BE2C (cell line): ENCODE measurements around the gene MARCHF11.
A peak's percentile ranks its signal among the peaks of the same experiment; 100 is the strongest.

Source experiments
- DNase-seq: peaks from one replicate; pipeline ENCODE4 v3.0.0-alpha.2; 2020
- H3K27me3 ChIP-seq: fragments of 250-450 bp; sonication (Bioruptor Pico); 2 replicates; pipeline ENCODE4 v1.5.1; 2020; ENCODE audit warnings: mild to moderate bottlenecking
- H3K36me3 ChIP-seq: fragments of 250-450 bp; sonication (Bioruptor Pico); 2 replicates; pipeline ENCODE4 v1.5.1; 2020; ENCODE audit warnings: mild to moderate bottlenecking
- H3K4me1 ChIP-seq: fragments of 250-450 bp; sonication (Bioruptor Pico); 2 replicates; pipeline ENCODE4 v1.5.1; 2020
- H3K4me3 ChIP-seq: 2 replicates; pipeline ENCODE4 v1.5.1; 2011; ENCODE audit warnings: low read depth, low read length
- H3K9me3 ChIP-seq: fragments of 250-450 bp; sonication (Bioruptor Pico); 2 replicates; pipeline ENCODE4 v1.5.1; 2020
- CTCF ChIP-seq: IDR thresholded peaks from 2 replicates; pipeline ENCODE4 v1.5.1; 2012; ENCODE audit warnings: mild to moderate bottlenecking, low read depth, low read length

The MARCHF11 gene

DNA sequence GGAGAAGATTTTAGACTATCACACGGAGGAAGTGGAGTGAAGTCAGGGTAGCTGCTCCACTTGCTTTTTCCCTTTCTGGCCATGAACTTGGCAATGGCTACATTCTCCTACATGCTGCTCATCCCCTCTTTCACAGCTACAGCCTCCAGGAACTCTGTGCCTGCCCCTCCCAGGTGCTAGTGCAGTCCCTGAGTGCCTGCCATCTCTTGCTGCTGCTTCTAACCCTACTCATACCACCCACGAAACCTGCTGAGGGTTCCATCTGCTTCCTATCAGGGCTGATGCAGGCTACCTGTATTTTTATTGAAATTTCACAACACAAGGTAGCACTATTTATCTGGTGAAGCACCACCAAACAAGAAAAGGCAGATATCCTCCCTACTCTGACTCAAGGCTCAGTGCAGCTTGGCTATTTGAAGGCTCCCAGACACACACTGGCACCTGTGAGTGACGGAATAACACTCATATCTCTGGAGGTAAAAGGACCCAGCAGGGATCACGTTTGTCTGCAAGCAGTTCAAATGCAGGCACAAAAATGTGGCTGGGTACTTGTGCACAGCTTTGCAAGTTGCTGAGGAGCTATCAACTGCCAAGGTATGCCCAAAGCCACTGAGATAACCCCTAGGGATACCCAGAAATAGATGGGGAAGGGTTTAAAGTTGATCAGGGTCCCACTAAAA, 51.6 kb downstream of the MARCHF11 start:
- no peak for DNase-seq
- TF ChIP-seq CTCF, result no peak
- H3K4me1 ChIP-seq, result peaks cover 33% of the 10 kb centered on the region
- H3K4me3 ChIP-seq, result no peak overlapping the region
- H3K9me3 ChIP-seq, result no peaks in the 10 kb centered on the region
- no peaks in the 10 kb centered on the region for H3K36me3 ChIP-seq
- no peaks in the 10 kb centered on the region for H3K27me3 ChIP-seq

DNA sequence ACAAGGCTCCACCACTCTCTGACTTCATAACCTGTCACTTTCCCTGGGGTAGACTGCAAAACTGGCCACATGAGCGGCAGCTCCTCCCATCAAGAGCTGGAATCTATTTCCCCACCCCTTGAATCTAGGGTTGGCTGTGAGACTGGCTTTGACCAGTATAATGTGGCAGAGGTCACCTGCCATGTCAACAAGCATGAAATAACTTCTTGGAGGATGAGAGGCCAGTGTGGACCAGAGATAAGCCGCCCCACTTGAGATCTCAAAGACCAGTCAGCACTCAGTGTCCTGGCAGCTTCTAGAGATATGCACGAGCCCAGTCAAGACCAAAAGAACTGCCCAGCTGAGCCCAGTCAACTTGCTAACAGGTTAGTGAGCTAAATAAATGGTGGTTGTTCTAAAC, 59.0 kb downstream of the MARCHF11 start:
- H3K4me3 ChIP-seq, result no peak overlapping the region
- no peak for TF ChIP-seq CTCF
- H3K36me3 ChIP-seq, result peaks cover 2% of the 10 kb centered on the region; the same call in 1 of the 2 replicates
- no peak for DNase-seq
- H3K4me1 ChIP-seq, result peaks cover 10% of the 10 kb centered on the region; the same call in 1 of the 2 replicates
- H3K27me3 ChIP-seq, result no peaks in the 10 kb centered on the region
- H3K9me3 ChIP-seq, result no peaks in the 10 kb centered on the region

DNA sequence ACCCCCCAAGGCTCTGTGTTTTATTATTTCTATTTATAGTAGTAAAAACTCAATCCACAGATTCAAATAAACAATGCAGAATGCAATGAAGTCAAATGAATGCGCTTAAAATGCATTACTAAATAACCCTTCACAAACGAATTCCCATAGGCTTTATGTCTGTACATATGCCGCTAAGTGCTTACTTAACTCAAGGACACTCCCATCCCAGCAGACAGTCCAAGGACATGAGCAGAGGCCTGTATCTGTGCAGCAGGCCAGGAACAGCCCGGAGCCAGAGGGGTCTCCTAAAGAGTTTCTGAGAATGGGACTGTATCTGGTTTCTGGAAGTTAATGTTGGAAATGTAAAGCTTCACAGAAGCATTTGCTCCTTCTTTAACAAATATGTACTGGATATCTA, 59.8 kb downstream of the MARCHF11 start:
- Histone ChIP-seq H3K9me3 (no peaks in the 10 kb centered on the region), H3K27me3 (no peaks in the 10 kb centered on the region), H3K36me3 (peaks cover 2% of the 10 kb centered on the region; the same call in 1 of the 2 replicates), H3K4me3 (no peak overlapping the region), H3K4me1 (peaks cover 5% of the 10 kb centered on the region; the same call in 1 of the 2 replicates)
- no peak for DNase-seq
- no peak for TF ChIP-seq CTCF

DNA sequence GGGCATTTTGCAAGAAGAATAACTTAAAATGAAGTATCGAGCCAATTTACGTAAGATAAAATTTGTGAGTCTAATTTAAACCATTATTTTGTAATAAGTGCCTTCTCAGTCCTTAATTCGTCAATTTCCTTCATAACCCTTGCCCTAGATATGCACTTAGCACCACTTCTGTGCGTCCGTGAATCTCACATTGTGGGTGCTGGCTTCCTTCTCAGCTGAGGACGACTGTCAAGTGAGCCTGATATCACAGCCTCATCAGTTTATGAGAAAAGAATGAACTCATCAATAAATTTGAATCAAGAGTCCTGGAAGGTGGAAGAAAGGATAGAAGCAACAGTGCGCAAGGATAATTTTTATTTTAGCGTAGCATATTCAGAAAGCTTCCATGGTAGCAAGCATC, 64.5 kb downstream of the MARCHF11 start:
- Histone ChIP-seq H3K4me3 (no peak overlapping the region), H3K9me3 (no peaks in the 10 kb centered on the region), H3K27me3 (no peaks in the 10 kb centered on the region), H3K36me3 (no peaks in the 10 kb centered on the region; the same call in 1 of the 2 replicates), H3K4me1 (no peaks in the 10 kb centered on the region)
- no peak for DNase-seq
- TF ChIP-seq CTCF, result no peak

GRCh38 chr5:16108418-16108817, 71.2 kb downstream of the MARCHF11 start:
- Histone ChIP-seq H3K27me3 (no peaks in the 10 kb centered on the region), H3K9me3 (no peaks in the 10 kb centered on the region), H3K4me3 (no peak overlapping the region), H3K36me3 (peaks cover 4% of the 10 kb centered on the region; the same call in 1 of the 2 replicates), H3K4me1 (peaks cover 24% of the 10 kb centered on the region)
- no peak for TF ChIP-seq CTCF
- DNase-seq, result peak; percentile 78

DNA sequence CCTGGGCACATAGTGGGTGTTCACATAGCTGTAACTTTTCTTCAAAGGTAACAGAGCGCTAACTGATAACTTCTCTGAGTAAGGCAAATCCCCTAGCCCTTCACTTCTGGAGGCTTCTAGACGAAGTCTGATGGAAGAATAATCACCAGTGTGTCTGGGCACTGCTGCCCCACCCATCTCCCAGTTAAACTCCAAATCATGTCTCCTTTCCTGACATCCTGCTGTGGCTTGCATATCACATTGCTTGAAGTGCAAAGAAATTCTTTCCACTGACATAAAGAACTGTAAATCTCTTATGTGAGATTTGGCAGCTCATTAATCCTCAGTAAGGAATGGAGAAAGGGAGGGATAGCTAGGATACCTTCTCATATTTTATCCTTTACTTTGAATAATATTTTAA, 74.6 kb downstream of the MARCHF11 start:
- TF ChIP-seq CTCF, result no peak
- no peak for DNase-seq
- no peaks in the 10 kb centered on the region for H3K9me3 ChIP-seq
- H3K36me3 ChIP-seq, result peaks cover 4% of the 10 kb centered on the region; the same call in 1 of the 2 replicates
- H3K27me3 ChIP-seq, result no peaks in the 10 kb centered on the region
- H3K4me1 ChIP-seq, result peaks cover 32% of the 10 kb centered on the region
- no peak overlapping the region for H3K4me3 ChIP-seq
